C4-2B (cell line): Measurements from ENCODE around the gene CDH23.

Experiments
- CTCF ChIP-seq: fragments of 450-650 bp; conservative IDR thresholded peaks from 2 replicates; pipeline ENCODE4 v1.5.1; 2017; ENCODE audit warnings: mild to moderate bottlenecking
- ZFX ChIP-seq: fragments of 450-650 bp; IDR thresholded peaks from 2 replicates; pipeline ENCODE4 v1.6.1; 2017

GRCh38 chr10:71603754-71604153, 207.0 kb downstream of the CDH23 start:
- no peak for TF ChIP-seq CTCF
- no peak for TF ChIP-seq ZFX
